ENCODE data around the gene BST2.

Gene BST2

DNA sequence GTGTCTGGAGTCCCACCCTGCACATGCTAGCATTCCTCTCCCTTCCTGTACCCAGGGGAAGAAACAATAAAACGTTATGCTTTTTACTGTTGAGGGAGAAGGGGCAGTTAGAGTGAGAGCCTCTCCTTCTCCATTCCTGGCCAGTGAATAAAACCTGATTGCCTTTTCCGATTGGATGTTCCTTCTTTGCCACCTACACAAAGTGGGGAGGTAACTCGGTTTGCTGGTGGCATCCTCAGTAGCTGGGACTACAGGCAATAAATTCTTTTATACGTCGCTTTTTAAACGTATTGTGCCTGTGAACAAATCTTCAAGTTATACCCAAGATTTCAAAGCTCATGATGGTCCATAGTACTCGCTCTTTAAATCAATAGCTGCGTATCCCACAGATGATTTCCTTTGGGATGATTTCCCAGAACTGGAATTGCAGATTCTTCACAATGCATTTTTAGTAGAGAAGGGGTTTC, 13.8 kb upstream of the BST2 start:
- DNase-seq: no peak

DNA sequence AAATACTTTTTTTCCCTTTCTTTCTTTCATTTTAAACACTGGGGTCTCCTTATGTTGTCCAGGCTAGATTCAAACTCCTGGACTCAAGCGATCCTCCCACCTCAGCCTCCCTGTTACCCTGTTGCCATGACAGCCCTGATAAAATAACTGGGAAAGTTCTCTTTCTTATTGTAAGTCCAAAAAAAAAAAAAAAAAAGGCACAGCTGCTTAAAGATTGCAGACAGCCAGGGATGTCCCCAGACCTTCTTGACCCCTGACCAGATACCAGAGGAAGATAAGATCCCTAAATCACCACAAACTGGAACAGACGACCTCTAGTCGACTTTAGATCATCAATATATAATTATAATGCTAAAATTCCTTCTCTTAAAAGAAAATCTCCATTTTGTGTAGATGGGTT, 13.3 kb upstream of the BST2 start:
- no peak for DNase-seq

DNA sequence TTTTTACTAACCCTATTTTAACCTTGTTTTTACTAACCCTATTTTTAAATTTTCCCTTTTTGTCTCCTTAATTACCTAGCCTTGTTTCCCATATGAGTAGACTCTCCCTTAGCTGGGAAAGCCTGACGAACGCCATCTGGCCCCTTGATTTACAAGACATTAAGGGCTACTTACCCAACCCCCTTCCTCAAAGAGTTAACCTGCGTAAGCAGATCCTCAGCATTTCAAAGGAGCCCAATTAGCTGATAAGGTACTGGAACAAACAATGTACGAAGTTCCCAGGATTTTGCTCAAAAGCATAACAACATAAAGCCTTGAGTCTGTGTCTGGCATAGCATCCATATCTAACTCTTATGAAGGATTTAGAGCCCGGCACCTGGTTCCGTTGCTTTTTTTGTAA, 9.7 kb upstream of the BST2 start:
- DNase-seq: no peak

- DNase-seq: no peak
Observed at GRCh38 chr19:17414097-17414496, 8.7 kb upstream of the BST2 start.

DNA sequence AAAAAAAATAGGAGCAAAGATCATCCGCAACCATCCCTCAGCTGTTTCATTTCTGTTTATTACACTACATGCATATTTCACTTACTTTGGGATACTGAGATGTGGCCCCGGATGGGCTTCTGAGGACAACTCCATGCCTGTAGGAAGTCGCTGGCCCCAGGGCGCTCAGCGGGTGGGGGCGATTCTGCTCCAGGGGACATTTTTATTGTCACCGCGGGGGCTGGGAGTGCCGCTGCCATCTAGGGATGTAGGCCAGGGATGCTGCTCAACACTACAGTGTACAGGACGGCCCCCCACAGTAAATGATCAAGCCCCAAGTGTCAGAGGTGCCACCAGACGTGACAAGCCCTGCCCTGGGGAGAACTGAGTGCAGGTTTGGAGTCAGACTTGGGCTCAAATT, 6.4 kb upstream of the BST2 start:
- DNase-seq: no peak

DNA sequence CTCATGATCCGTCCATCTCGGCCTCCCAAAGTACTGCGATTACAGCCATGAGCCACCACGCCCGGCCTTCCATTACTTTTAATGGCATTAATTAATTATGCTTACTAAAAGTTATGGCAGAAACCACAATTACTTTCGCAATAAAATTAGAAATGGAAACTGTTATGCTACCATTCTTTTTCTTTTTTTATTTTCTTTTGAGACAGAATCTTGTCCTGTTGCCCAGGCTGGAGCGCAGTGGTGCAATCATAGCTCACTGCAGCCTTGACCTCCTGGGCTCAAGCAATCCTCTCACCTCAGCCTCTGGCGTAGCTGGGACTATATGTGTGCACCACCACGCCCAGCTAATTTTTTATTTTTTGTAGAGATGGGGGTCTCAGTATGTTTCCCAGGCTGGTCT, 4.6 kb upstream of the BST2 start:
- no peak for DNase-seq

- DNase-seq: no peak
Observed at GRCh38 chr19:17406887-17407196, 1.4 kb upstream of the BST2 start.

DNA sequence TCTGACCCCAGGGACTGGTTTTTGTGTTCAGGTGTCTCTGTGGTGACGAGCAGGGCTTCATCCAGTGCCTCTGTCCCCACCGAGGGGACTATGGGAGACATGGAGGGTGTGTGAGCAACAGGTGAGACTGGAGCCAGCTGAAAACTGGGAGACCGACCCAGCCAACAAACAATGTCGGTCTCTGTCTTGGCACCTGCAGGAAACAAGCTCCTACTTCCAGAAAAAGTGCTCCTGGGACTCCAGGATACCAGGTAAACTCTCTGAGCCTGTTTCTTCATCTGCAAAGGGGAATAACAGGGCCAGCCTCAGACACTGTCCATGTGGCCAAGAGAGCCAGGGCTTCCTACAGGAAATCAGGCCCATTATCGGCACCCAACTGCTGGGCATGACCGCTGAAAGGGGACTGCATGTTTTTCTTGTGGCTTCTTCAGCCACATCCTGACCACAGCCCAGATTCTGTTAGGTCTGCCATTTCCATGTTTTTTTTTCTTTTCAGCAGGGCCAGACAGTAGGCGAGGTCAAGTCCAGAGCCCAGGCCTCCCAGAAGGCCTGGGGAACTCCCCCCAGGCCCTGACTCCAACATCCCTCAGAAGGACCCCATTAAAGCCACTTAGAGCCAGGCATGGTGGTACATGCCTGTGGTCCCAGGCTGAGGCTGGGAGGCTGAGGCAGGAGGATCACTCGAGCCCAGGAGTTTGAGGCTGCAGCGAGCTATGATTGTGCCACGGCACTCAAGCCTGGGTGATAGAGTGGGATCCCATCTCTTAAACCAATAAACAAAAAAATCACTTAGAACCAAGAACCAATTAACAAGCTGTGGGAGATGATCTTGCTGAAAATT, 836 bp upstream of the BST2 start:
- no peak for DNase-seq

GRCh38 chr19:17404621-17405249, 695 bp downstream of the BST2 start:
- DNase-seq: no peak

- DNase-seq: no peak
Observed at GRCh38 chr19:17404015-17404414, 1.4 kb downstream of the BST2 start.

GRCh38 chr19:17402982-17403855, 2.2 kb downstream of the BST2 start:
- no peak for DNase-seq

GRCh38 chr19:17401628-17402027, 3.8 kb downstream of the BST2 start:
- DNase-seq: no peak

DNA sequence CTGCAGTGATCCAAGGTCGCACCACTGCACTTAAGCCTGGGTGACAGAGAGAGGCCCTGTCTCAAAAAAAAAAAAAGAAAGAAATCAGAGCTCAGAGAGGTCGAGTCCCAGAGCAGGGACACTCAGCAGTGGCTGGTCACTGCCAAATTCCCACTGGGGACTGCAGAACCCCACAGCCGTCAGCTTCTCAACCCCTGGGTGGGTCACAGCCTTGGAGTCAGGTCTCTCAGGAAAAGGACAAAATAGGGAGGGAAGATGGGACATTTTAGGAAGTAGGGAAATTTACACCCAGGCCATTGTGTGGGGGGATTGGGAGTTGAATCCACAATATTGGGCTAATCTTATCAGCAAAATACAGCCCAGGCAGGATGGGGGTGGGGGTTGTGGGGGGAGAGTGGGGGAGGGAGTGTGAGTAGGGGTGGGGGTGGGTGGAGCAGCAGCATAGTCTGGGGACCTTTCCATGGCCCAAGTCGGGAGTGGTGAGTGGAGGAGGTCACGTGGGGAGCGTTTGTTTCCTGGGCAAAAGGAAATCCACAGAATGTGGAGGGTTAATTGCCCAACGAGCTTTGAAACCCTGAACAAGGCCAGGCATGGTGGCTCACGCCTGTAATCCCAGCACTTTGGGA, 6.4 kb downstream of the BST2 start:
- DNase-seq: no peak

DNA sequence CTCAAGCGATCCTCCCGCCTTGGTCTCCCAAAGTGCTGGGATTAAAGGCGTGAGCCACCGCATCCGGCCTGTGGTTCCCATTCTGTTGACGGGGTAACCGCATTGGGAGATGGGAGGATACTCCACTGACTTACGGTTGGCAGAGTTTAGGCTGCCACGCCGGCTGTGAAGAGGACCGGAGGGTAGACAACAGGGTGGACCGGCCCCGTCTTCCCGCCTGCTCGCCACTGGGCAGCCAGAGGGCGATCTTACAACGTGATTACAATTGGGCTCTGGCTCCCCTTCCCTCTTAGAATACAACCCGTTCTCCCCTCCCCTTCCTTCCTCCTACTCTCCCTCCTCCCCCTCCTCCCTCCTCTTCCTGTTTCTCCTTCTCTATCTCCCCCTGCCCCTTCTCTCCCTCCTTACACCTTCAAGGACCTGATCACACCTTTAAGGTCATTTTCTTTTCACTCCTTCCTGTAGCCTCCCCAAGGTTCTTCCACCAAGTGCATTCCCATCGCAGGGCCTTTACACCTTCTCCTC, 10.5 kb downstream of the BST2 start:
- DNase-seq: peak; percentile 71

GRCh38 chr19:17393914-17394313, 11.5 kb downstream of the BST2 start, which contains the start of gene CCDC194:
Gene CCDC194, minus strand, starts transcription at chr19:17394196. Its CDS starts 38 bp downstream, at chr19:17394158.
- no peak for DNase-seq

GRCh38 chr19:17393002-17393401, 12.4 kb downstream of the BST2 start:
- DNase-seq: no peak

DNA sequence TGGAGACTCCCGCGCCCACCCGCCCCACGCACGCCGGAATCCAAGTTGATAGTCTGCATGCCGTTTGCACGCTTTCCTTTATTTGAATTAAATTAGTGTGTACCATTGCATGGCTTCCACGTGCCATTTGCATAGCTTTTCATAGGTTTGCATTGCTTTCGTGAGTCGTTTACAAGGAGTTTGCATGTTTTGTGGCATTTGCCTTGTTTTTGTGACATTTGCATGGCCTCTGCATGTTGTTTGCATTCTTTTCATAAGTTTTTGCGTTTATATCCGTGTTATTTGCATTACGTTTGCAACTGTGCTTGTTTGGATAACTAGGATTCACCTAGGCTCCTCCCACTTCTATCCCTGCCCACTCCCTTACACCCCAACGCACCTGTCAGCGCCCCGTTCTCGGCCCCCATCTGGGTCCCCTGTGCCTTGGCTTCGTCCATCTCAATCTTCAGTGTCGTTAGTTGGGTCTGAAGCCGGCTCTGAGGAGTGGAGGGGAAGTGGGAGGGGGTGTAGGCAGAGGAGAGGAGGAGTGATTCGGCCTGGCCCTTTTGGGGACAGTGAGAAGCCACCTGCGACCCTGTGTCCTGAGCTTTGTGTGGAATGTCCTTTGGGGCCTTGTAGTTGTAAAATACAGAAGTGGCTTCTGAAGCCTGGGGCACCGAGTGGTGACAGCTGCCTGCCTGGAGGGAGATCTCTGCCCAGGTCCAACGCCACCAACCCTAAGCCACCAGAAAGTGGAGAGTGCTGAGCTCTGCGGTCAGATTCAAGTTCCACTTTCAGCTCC, 13.9 kb downstream of the BST2 start:
- DNase-seq: no peak

DNA sequence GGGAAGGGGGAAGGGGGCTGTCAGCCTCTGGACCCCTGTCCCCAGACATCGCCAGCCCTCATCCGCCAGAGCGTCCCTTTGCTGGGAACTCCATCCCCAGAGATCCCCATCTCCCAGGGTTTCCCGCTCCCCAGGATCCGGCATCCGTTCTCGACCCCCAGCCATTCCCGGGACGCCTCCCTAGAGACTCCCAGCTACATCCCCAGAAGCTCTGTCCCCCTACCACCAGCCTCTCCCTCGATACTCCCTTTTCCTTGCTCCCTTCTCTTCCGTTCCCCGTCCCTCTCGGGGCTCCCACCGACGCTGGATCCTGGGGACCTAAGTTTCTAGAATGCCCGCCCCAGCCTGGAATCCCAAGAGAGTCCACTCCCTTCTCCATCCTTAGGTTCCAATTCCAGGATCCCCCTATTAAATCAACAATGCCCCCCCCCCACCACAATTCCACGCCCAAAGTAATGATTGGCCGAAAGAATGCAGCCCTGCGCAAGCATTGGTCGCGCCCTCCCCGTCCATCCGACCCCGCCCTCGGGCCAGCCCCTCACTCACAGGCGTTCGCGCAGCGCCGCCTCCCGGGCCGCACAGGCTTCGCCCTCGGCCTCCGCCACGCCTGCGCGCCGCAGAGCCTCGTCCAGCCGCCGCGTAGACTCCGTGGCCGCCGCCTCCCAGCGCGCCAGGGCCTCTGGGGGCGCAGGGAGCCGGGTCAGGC, 14.6 kb downstream of the BST2 start:
- peak; percentile 89 for DNase-seq

DNA sequence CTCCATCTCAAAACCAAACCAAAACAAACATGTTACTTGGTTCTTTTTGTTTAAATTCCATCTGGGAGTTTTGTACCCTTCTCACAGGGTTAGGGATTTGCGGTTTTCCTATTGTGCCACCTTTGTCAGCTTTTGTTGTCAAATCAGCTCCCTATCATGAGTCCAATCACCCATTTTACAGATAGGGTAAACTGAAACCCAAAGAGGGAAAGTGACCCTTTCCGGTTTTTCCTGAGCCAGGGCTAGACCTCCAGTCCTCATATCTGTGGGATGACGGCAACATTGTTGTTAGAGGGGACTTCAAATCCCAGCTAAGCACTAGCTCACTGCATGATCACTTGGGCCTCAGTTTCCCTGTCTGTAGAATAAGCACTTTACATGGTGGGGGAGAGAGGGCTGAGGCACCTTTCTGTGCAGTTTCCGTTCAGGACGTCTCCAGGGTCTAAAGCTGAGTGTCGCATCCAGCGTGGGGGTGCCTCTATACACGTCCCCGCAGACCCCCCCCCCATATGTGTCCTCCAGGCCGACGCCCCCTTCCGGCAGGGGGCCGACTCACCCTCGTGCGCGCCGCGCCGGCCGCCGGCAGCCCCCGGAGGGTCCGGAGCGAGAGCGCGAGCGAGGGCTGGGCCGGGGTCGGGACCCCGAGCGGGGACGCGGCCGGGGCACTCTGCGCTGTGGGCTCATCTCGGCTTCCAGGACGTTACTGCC, 15.3 kb downstream of the BST2 start:
- no peak for DNase-seq

DNA sequence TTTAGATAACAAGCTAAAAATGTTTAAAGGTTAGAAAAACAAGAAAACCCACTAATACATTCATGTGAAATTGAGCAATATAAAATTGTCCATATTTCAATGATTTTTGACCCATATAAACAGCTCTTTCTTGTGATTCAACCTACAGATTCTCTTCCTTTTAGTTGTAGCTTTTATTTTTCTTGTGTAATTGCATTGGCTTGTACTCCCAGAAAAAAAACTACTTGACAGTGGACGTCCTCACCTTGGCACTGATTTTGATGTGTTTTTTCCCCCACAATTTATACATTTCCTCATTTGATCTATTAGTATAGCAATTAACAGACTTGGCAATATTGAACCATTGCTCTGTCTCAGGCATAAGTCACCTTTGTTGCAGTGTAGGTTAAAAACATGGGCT, 16.1 kb downstream of the BST2 start:
- no peak for DNase-seq

All from HCEC 1CT (cell line).